ENCODE results near the gene MZB1.

DNA sequence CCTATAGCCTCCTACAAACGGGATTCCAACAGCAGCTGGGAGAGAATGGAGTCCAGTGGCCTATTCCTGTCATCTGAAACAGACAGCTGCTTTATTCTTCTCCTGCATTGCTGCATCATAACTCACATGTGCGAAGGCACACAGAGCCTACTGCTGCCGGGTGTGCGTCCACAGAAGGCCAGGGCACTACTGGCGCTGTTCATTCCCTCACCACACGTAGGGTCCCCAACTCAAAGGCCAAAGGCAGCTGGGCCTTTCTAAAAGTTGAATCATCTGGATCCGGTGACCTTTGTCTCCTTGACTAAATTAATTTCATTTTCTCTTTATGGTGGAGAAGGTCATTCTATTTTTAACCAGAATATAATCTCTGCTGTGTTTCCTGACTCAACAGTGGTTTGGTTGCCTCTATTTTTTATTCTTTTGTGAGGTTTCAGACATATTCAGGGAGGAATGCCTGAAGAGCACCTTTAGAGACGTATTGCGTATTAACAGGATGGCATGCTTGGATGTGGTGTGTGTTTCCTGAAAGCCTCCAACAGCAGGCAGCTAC is 24.9 kb upstream of the MZB1 start:
- no peak for TF ChIP-seq CTCF (conservative IDR thresholded peaks at IDR 0.05)
- no peak for TF ChIP-seq ZFX (IDR thresholded peaks at IDR 0.05)

All from C4-2B (cell line).